ENCODE results near the gene STXBP5.

Gene STXBP5

DNA sequence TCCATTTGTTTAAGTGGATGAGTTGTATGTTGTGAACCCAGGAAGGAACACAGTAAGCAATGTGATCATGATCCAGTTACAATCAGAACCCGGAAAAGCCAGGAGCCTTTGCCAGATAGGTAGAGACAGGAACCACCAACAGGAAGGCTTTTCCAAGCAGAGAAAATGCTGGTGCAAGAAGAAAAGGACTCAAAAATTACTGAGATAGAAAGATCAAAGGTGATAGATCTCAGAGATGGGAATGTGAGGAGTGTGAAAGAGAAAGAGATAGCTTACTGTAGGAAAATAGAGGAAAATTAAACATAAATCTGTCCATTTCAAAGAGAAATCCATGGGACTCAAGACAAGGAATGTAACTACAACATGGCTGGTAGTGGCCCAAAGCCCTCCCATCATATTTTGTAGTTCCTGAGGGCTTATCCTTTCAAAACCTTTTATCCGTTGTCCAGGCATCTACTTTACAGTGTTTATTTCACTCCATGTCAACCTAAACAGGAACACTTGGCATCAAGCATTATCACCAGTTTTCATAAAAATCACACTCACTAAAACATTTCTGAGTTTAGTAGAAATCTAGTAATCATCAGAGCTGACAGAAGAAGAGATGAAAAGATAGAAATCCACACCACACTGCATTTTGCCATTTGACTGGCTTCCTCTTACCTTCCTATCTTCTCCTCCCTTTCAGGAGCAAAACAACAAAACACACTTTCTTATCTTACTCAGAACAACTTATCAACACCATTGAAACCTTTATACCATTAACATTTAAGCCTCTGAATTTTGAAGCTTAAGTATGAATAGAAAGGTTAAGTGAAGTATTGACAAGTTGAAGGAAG is 44.5 kb upstream of the STXBP5 start:
- in situ Hi-C loops (cut with MboI; ENCODE audit: low pct_unique_long_range_greater_than_20kb, low sequenced_read_pairs, unreplicated experiment), result no loop called here
- no peak for DNase-seq (ENCODE audit: low spot score)
- TF ChIP-seq, protein P1, sequence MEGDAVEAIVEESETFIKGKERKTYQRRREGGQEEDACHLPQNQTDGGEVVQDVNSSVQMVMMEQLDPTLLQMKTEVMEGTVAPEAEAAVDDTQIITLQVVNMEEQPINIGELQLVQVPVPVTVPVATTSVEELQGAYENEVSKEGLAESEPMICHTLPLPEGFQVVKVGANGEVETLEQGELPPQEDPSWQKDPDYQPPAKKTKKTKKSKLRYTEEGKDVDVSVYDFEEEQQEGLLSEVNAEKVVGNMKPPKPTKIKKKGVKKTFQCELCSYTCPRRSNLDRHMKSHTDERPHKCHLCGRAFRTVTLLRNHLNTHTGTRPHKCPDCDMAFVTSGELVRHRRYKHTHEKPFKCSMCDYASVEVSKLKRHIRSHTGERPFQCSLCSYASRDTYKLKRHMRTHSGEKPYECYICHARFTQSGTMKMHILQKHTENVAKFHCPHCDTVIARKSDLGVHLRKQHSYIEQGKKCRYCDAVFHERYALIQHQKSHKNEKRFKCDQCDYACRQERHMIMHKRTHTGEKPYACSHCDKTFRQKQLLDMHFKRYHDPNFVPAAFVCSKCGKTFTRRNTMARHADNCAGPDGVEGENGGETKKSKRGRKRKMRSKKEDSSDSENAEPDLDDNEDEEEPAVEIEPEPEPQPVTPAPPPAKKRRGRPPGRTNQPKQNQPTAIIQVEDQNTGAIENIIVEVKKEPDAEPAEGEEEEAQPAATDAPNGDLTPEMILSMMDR (IDR thresholded peaks at IDR 0.05; ENCODE audit: extremely low read depth, insufficient read depth, missing control alignments), result no peak

GRCh38 chr6:147160593-147160992 is 43.6 kb upstream of the STXBP5 start:
- TF ChIP-seq, protein P1 (IDR thresholded peaks at IDR 0.05; ENCODE audit: extremely low read depth, insufficient read depth, missing control alignments), result no peak
- no peak for DNase-seq (ENCODE audit: low spot score)
- in situ Hi-C loops (cut with MboI; ENCODE audit: low pct_unique_long_range_greater_than_20kb, low sequenced_read_pairs, unreplicated experiment), result no loop called here

GRCh38 chr6:147161253-147161973 is 42.8 kb upstream of the STXBP5 start:
- TF ChIP-seq, protein P1 (IDR thresholded peaks at IDR 0.05; ENCODE audit: extremely low read depth, insufficient read depth, missing control alignments), result no peak
- in situ Hi-C loops (cut with MboI; ENCODE audit: low pct_unique_long_range_greater_than_20kb, low sequenced_read_pairs, unreplicated experiment), result no loop called here
- no peak for DNase-seq (ENCODE audit: low spot score)

DNA sequence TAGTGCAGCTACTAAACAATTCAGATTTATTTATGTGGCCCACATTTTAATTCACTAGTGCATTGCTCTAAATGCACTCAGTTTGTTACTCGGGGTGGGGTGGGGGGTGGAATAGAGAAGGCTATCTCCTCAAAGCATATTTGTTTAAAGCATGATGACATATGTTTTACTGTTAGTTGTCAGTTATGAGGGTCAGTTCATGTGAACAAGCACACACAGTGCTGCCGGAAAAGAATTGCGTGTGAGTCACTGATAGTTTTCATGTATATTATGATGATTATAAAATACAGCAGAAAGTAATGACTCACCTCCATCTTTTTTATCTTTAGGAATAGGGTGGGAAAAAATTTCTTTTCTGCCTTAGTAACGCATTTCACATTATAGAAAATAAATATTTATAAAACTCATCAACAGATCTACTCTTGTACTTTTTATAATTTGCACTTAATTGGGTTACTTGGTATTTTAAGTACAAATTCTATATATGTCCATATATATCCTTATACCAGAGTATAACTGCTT is 42.2 kb upstream of the STXBP5 start:
- TF ChIP-seq, protein P1 (IDR thresholded peaks at IDR 0.05; ENCODE audit: extremely low read depth, insufficient read depth, missing control alignments), result no peak
- in situ Hi-C loops (cut with MboI; ENCODE audit: low pct_unique_long_range_greater_than_20kb, low sequenced_read_pairs, unreplicated experiment), result no loop called here
- DNase-seq (ENCODE audit: low spot score), result no peak

DNA sequence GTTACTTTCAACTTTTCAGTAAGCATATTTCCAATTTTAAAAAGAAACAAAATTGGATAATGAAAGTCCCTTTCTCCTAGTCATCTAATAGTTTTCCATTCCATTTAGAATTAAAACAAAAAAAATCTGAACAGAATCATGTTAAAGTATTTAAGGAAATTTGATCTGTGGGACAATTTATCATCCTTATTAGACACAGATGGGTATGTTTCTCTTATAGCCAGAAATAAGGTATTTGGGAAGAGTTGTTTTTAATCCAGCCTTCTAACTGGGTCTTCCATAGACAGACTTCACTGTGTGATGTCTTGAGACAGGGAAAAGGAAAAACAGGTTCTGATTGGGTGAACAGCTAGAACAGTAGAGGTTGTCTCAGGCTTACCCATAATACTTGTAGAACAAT is 39.5 kb upstream of the STXBP5 start:
- in situ Hi-C loops (cut with MboI; ENCODE audit: low pct_unique_long_range_greater_than_20kb, low sequenced_read_pairs, unreplicated experiment), result no loop called here
- no peak for DNase-seq (ENCODE audit: low spot score)
- TF ChIP-seq, protein P1 (IDR thresholded peaks at IDR 0.05; ENCODE audit: extremely low read depth, insufficient read depth, missing control alignments), result no peak

- DNase-seq (ENCODE audit: low spot score), result no peak
- TF ChIP-seq, protein P1 (IDR thresholded peaks at IDR 0.05; ENCODE audit: extremely low read depth, insufficient read depth, missing control alignments), result no peak
- in situ Hi-C loops (cut with MboI; ENCODE audit: low pct_unique_long_range_greater_than_20kb, low sequenced_read_pairs, unreplicated experiment), result no loop called here
Observed at GRCh38 chr6:147166360-147166944, 37.8 kb upstream of the STXBP5 start.
